GM10847 (cell line): ENCODE results near the gene TRPM2.

Experiments used
- POLR2A ChIP-seq: IDR thresholded peaks from 2 replicates; pipeline ENCODE4 v1.6.1; 2011; ENCODE audit not compliant: insufficient read length; ENCODE audit errors: extremely low read depth

Gene TRPM2

GRCh38 chr21:44461464-44462001 lies 108.1 kb downstream of the TRPM2 start:
- TF ChIP-seq POLR2A: no peak

- no peak for TF ChIP-seq POLR2A
Measured at GRCh38 chr21:44462086-44462833, 108.8 kb downstream of the TRPM2 start.

- no peak for TF ChIP-seq POLR2A
Measured at GRCh38 chr21:44462834-44463200, 109.4 kb downstream of the TRPM2 start.

DNA sequence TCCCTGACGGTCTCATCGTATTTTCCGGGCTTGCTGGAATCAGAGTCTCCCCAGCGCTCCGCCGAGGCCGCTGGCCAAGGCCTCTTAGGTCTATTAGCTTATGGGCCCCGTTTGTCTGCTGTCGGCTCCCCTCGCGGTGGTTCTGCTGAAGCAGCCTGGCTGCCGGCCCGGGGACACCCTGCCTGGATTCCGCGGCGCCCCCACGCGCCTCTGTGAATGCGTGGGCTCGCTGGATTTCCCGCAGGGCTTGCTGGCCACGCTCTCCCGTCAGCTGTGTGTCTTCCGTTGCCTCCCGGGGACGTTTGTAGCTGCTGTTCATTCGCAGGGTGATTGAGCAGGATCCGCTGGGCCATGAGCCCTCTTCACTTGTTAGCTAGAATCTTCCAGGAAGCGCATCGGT lies 110.3 kb downstream of the TRPM2 start:
- TF ChIP-seq POLR2A: no peak

DNA sequence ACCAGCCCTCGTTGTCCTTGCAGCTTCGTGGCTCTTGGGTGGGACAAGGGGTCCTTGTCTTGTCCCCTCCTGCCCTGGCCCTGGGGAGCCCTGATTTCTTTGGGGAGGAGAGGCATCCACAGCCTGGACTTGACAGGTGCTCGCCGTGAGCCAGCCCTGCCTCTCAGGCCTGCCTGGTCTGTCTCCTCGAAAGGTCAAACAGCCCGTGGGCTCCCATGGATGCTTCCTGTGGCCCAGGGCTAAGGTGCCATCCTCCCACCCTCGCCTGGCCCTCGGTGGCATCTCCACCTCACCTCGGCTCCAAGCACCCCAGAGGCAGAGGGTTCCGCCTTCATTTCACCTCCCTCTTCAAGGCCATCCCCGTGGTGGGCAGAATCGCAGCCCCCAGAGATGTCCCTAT lies 110.9 kb downstream of the TRPM2 start:
- TF ChIP-seq POLR2A: no peak

DNA sequence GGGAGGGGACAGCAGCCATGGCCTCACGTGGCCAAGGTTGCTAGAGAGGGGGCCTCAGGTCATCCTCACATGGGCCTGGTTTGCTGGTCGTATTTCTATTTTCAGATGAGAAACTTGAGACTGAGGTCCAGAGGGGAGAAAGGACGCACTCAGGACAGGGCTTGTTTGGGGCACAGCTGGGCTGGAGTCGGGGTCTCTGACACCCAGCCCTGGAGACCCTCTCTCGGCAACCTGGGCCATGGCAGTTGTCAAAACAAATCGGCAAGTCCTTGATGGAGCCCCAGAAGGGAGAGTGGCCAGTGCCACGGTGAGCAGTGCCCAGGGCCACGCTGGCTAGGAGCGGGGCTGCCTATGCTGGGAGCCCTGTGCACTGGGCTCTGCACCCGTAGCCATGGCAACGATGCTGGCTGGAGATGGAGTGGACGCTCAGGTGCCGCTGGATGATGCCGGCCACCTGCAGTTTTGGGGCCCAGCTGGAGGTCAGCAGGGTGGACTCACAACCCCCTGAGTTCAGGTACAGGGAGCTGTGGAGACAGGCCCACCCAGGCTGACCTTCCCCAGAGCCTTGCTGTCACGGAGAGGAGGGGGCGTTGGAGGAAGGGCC lies 113.0 kb downstream of the TRPM2 start:
- no peak for TF ChIP-seq POLR2A

- TF ChIP-seq POLR2A: no peak
Measured at GRCh38 chr21:44466996-44467858, 113.8 kb downstream of the TRPM2 start.

GRCh38 chr21:44467859-44468195 lies 114.4 kb downstream of the TRPM2 start:
- TF ChIP-seq POLR2A: no peak

DNA sequence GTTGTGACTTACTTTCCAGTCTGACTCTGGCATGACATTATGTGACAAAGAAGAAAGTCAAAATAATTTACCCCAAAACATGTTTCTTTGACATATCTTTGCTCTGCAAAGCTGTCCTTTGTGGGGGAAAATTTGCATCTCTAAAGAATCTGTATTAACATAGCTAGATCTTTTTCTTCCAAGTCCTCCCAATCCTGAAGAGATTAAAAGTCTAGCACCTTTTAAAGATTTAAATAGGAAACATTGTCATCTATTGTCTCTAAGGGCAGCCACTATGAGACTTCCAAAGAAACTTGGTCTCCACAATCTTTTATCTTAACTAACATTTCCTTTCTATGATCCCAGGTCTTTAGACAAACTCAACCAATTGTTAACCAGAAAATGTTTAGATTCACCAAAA lies 117.9 kb downstream of the TRPM2 start:
- no peak for TF ChIP-seq POLR2A

DNA sequence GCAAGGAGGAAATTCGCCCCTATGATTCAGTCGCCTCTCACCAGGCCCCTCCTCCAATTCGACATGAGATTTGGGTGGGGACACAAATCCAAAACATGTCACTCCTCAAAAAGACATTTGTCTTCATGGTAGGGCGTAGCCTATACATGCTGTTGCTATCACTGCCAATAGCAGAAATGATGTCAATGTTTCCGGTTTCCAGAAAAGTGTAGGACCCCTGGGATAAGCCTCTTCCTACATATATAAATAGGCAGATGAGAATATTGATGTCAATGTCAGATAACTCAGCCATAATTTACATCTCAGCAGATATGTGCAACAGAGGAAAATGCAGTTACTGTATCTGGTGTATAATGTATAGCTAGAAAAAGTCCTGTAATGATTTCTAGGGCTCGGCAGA lies 118.6 kb downstream of the TRPM2 start:
- TF ChIP-seq POLR2A: no peak

GRCh38 chr21:44473915-44474555 lies 120.6 kb downstream of the TRPM2 start:
- TF ChIP-seq POLR2A: no peak

GRCh38 chr21:44475266-44475845 lies 121.9 kb downstream of the TRPM2 start:
- no peak for TF ChIP-seq POLR2A

- no peak for TF ChIP-seq POLR2A
Measured at GRCh38 chr21:44477131-44477530, 123.7 kb downstream of the TRPM2 start.

GRCh38 chr21:44477712-44478111 lies 124.3 kb downstream of the TRPM2 start:
- TF ChIP-seq POLR2A: no peak
